CD14-positive monocyte (primary cell): Measurements from ENCODE around the gene ACTR5. TPM values are rescaled to one million over a fixed set of nuclear protein-coding genes. Genes with fewer than 3 reads are reported as not detected.

Experiments used
- DNase-seq, 3 donors: peaks; one replicate each; pipeline ENCODE4 v3.0.0-alpha.2; 2011 to 2022
- H2AFZ ChIP-seq: 2 replicates; pipeline ENCODE4 v1.6.0; 2012; ENCODE audit warnings: mild to moderate bottlenecking, low read depth, low read length, inconsistent platforms; ENCODE audit not compliant: insufficient read depth, poor library complexity, severe bottlenecking
- H3K27ac ChIP-seq, 2 donors: 1 replicate in 1 of 2; 2 replicates in 1 of 2; pipeline ENCODE4 v1.5.1; 2012 to 2013; ENCODE audit warnings: low read length in 2 of 2, control low read depth in 1 of 2, inconsistent platforms in 1 of 2, low read depth in 1 of 2, mild to moderate bottlenecking in 1 of 2
- H3K27me3 ChIP-seq, 2 donors: one replicate each; pipeline versions ENCODE4 v1.6.0 to v1.6.1; 2011 to 2013; ENCODE audit warnings: low read length in 2 of 2; ENCODE audit not compliant: control insufficient read depth in 2 of 2, insufficient read depth in 2 of 2
- H3K36me3 ChIP-seq, 2 donors: replicated peaks in 1 of 2; 1 replicate in 1 of 2; 2 replicates in 1 of 2; pipeline versions ENCODE4 v1.5.1 to v1.6.1; 2012 to 2013; ENCODE audit warnings: low read length in 2 of 2, control low read depth in 1 of 2, inconsistent platforms in 1 of 2, mild to moderate bottlenecking in 1 of 2; ENCODE audit not compliant: insufficient read depth in 2 of 2, control insufficient read depth in 1 of 2
- H3K4me1 ChIP-seq, 2 donors: 1 replicate in 1 of 2; 2 replicates in 1 of 2; pipeline versions ENCODE4 v1.5.1 to v1.6.1; 2012 to 2013; ENCODE audit warnings: low read length in 2 of 2, control low read depth in 1 of 2, inconsistent platforms in 1 of 2, mild to moderate bottlenecking in 1 of 2, moderate library complexity in 1 of 2; ENCODE audit not compliant: insufficient read depth in 2 of 2, control insufficient read depth in 1 of 2
- H3K4me2 ChIP-seq: replicated peaks from 2 replicates; pipeline ENCODE3; 2012; ENCODE audit warnings: low read length, moderate library complexity, mild to moderate bottlenecking; ENCODE audit not compliant: poor library complexity, severe bottlenecking; ENCODE audit errors: extremely low read depth
- H3K4me3 ChIP-seq, 3 experiments: fragments of 200-600 bp in 1 of 3; sonication (generic) in 1 of 3; replicated peaks in 1 of 3; 1 replicate in 2 of 3; 2 replicates in 1 of 3; pipeline ENCODE4 v1.5.1; 2011 to 2013; ENCODE audit warnings: low read length in 3 of 3, mild to moderate bottlenecking in 3 of 3, control low read depth in 2 of 3, low read depth in 2 of 3, inconsistent platforms in 1 of 3, moderate library complexity in 1 of 3
- H3K79me2 ChIP-seq: 2 replicates; pipeline ENCODE4 v1.6.0; 2012; ENCODE audit warnings: mild to moderate bottlenecking, control low read depth, inconsistent platforms, low read length, moderate library complexity; ENCODE audit not compliant: insufficient read depth
- H3K9ac ChIP-seq: 2 replicates; pipeline ENCODE4 v1.6.0; 2017; ENCODE audit warnings: low read length, mild to moderate bottlenecking; ENCODE audit not compliant: insufficient read depth, poor library complexity, severe bottlenecking
- H3K9me3 ChIP-seq, 2 donors: replicated peaks in 1 of 2; 1 replicate in 1 of 2; 2 replicates in 1 of 2; pipeline versions ENCODE4 v1.5.1 to v1.6.1; 2012 to 2013; ENCODE audit warnings: low read length in 2 of 2, control low read depth in 1 of 2; ENCODE audit not compliant: control insufficient read depth in 1 of 2, insufficient read depth in 1 of 2
- H4K20me1 ChIP-seq: 2 replicates; pipeline ENCODE4 v1.6.0; 2012; ENCODE audit warnings: mild to moderate bottlenecking, low read length, control low read depth, moderate library complexity; ENCODE audit not compliant: insufficient read depth
- H3K27ac Mint-ChIP-seq, 7 donors: one replicate each; pipeline ENCODE4 v1.8.0; 2020; ENCODE audit warnings: mild to moderate bottlenecking in 7 of 7, mixed read lengths in 7 of 7, moderate library complexity in 6 of 7, inconsistent platforms in 2 of 7
- H3K27me3 Mint-ChIP-seq, 3 donors: one replicate each; pipeline ENCODE4 v1.8.0; 2021 to 2022; ENCODE audit warnings: low read depth in 3 of 3, mild to moderate bottlenecking in 3 of 3, mixed read lengths in 3 of 3, moderate library complexity in 3 of 3, inconsistent platforms in 1 of 3
- H3K36me3 Mint-ChIP-seq, 2 donors: one replicate each; pipeline ENCODE4 v1.8.0; 2020; ENCODE audit warnings: mixed read lengths in 2 of 2, inconsistent platforms in 1 of 2, mild to moderate bottlenecking in 1 of 2
- H3K4me1 Mint-ChIP-seq: one replicate; pipeline ENCODE4 v1.8.0; 2020; ENCODE audit warnings: mild to moderate bottlenecking, mixed read lengths
- H3K4me3 Mint-ChIP-seq, 2 donors: one replicate each; pipeline ENCODE4 v1.8.0; 2020; ENCODE audit warnings: mild to moderate bottlenecking in 2 of 2, mixed read lengths in 2 of 2, moderate library complexity in 1 of 2
- H3K9me3 Mint-ChIP-seq, 7 donors: one replicate each; pipeline ENCODE4 v1.8.0; 2020 to 2022; ENCODE audit warnings: mixed read lengths in 7 of 7, mild to moderate bottlenecking in 6 of 7, moderate library complexity in 6 of 7, inconsistent platforms in 2 of 7
- CTCF ChIP-seq: fragments of 200-600 bp; IDR thresholded peaks from one replicate; pipeline ENCODE4 v1.8.0; 2022; ENCODE audit warnings: antibody characterized with exemption, mild to moderate bottlenecking
- WGBS: methylation state at CpG from one replicate; pipeline ENCODE4 v1.1.5; 2013; ENCODE audit warnings: missing lambda C conversion rate; ENCODE audit not compliant: insufficient coverage; 5-methylcytosine and 5-hydroxymethylcytosine counted together
- intact Hi-C, 2 donors: fragments of 100-400 bp; cut with micrococcal nuclease; formaldehyde crosslinking; loops; one replicate each; pipeline versions ENCODE4 v1.15.0 to v1.15.1; 2023
- polyA plus RNA-seq, 3 donors: library from polyadenylated mRNA; depleted of rRNA in 1 of 3; unstranded in 2 of 3; stranded (reverse) in 1 of 3; fragments of 300-500 nt in 2 of 3; fragments of >200 nt in 1 of 3; fragmentation: Illumina TruSeq in 2 of 3; gene quantifications; 1 replicate in 2 of 3; 2 replicates in 1 of 3; pipeline ENCODE4 v1.2.3, GENCODE V29; 2012 to 2021

Gene ACTR5
- polyA plus RNA-seq, 3 donors, result 6.6 to 15.6 (median 7.3) TPM

- H3K4me3 Mint-ChIP-seq, result no peak overlapping the region
- H3K27me3 Mint-ChIP-seq, result no peaks in the 10 kb centered on the region
- no peak overlapping the region for H3K4me3 ChIP-seq
- peaks cover 90 to 94% of the 10 kb centered on the region in 2 donors for H3K36me3 Mint-ChIP-seq
- no peak overlapping the region for H3K4me2 ChIP-seq
- TF ChIP-seq CTCF, result no peak
- peaks cover 67 to 95% of the 10 kb centered on the region in 2 donors for H3K36me3 ChIP-seq
- H3K4me1 Mint-ChIP-seq, result peaks cover 22% of the 10 kb centered on the region
- no peak overlapping the region for H3K27ac ChIP-seq
- no peaks in the 10 kb centered on the region for H4K20me1 ChIP-seq
- no peaks in the 10 kb centered on the region for H3K79me2 ChIP-seq
- no peak overlapping the region for H3K9ac ChIP-seq
- H3K9me3 Mint-ChIP-seq, result no peaks in the 10 kb centered on the region
- H3K27me3 ChIP-seq, result no peaks in the 10 kb centered on the region
- peaks cover 4 to 14% of the 10 kb centered on the region in 2 donors for H3K4me1 ChIP-seq
- no peak overlapping the region for H2AFZ ChIP-seq
- 96% methylated on average over 8 of the region's 11 CpGs for WGBS
- H3K27ac Mint-ChIP-seq, result no peak overlapping the region
- H3K9me3 ChIP-seq, result no peaks in the 10 kb centered on the region
- intact Hi-C loops, result no loop called here
- DNase-seq, result peak in 2 of 3 donors; percentile 12 to 31
Observed at GRCh38 chr20:38764567-38765318, 16.5 kb downstream of the ACTR5 start.

GRCh38 chr20:38766071-38766470 lies 17.8 kb downstream of the ACTR5 start:
- Mint-ChIP-seq H3K9me3 (no peaks in the 10 kb centered on the region), H3K27ac (no peak overlapping the region), H3K36me3 (peaks cover 86 to 94% of the 10 kb centered on the region in 2 donors), H3K4me3 (no peak overlapping the region), H3K4me1 (peaks cover 19% of the 10 kb centered on the region), H3K27me3 (no peaks in the 10 kb centered on the region)
- intact Hi-C loops, result no loop called here
- Histone ChIP-seq H3K27ac (no peak overlapping the region), H3K79me2 (no peaks in the 10 kb centered on the region), H3K4me1 (peaks cover 4 to 12% of the 10 kb centered on the region in 2 donors), H3K4me2 (no peak overlapping the region), H3K4me3 (no peak overlapping the region), H3K36me3 (peaks cover 70 to 95% of the 10 kb centered on the region in 2 donors), H3K27me3 (no peaks in the 10 kb centered on the region), H3K9me3 (no peaks in the 10 kb centered on the region), H2AFZ (no peak overlapping the region), H3K9ac (no peak overlapping the region), H4K20me1 (no peaks in the 10 kb centered on the region)
- DNase-seq, result no peak
- no CpG with 5 or more reads among the region's 4 CpGs for WGBS
- TF ChIP-seq CTCF, result no peak
